GM21786 (cell line): ENCODE data around the gene MTFR1L.
"Not testable (repeated sequence)": the region's sequence is repeated elsewhere in the genome, so short reads cannot be mapped to it uniquely, and the experiment has no call there.

Source experiments
- ATAC-seq: cut with Tn5 transposase; IDR thresholded peaks from one replicate; pipeline ENCODE4 v1.9.1; 2021; ENCODE audit not compliant: unreplicated experiment

The MTFR1L gene

DNA sequence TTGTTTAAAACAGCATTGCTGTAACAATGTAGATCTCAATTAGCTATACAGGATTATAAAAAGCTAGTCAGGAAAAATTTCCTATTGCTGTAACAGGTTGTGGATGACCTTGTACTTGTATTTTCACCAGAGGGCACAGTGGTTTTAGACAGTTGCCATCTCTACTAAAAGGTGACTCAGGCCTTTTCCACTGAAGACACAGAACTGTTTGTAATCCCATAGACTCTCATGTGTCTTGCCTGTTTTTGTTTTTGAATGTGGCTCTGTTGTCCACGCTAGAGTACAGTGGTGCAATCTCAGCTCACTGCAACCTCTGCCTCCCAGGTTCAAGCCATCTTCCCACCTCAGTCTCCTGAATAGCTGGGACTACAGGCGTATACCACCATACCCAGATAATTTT, 5.9 kb downstream of the MTFR1L start:
- no peak for ATAC-seq

DNA sequence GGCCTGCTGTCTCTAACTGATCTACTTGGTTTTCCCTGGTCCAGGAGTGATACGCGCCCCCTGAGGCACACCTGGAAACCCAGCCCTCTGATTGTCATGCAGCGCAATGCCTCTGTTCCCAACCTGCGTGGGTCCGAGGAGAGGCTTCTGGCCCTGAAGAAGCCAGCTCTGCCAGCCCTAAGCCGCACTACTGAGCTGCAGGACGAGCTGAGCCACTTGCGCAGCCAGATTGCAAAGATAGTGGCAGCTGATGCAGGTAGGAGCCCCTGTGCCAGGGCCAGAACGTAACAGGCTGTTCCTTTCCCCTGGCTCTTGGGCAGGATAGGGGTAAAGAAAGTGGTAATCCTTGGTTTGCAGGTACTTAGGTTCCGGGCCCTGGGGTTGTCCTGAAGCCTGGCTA, 6.8 kb downstream of the MTFR1L start:
- ATAC-seq, result no peak

- no peak for ATAC-seq
Measured at GRCh38 chr1:25828491-25828890, 8.7 kb downstream of the MTFR1L start.

DNA sequence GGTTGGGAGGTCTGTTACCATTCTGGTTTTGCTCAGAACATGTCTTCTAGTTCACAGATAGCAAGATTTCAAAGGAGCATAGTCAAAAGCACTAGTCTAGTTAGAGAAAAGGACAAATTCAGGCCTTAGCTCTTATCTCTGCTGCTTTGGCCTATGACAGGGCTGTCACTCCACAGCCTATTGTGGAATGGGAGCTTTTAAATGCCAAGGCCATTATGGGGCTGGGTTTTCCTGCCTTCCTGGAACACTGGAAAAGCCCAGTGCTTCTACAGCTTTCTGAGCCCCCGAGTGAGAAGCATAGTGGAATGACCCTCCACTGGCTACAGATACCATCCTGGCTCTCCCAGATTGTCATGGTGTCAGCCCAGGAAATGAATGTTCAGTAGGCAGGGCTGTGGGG, 9.3 kb downstream of the MTFR1L start:
- no peak for ATAC-seq

- ATAC-seq, result no peak
Measured at GRCh38 chr1:25831569-25832196, 11.9 kb downstream of the MTFR1L start.

- no peak for ATAC-seq
Measured at GRCh38 chr1:25832336-25833037, 12.7 kb downstream of the MTFR1L start.

GRCh38 chr1:25833158-25833557, 13.4 kb downstream of the MTFR1L start:
- ATAC-seq, result no peak

DNA sequence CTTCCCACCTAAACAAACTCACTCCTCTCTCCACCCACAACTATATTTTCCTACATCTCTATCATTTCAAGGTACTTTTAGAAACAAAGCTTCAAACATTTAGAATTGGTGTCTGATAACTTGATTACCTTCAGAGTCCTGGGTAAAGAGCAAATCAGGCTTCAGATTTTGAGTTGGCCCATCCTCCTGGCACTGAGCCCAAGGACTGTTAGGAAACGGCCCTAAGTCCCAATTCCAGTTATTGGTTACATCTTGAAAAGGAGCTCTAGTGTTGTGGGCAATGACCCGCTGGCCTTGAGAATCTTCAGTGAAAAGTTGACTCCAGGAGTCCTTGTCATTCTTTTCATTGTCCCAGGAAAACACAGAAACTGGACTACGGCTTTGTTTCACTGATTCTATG, 15.1 kb downstream of the MTFR1L start:
- no peak for ATAC-seq

GRCh38 chr1:25836695-25837094, 16.9 kb downstream of the MTFR1L start:
- ATAC-seq, result no peak

DNA sequence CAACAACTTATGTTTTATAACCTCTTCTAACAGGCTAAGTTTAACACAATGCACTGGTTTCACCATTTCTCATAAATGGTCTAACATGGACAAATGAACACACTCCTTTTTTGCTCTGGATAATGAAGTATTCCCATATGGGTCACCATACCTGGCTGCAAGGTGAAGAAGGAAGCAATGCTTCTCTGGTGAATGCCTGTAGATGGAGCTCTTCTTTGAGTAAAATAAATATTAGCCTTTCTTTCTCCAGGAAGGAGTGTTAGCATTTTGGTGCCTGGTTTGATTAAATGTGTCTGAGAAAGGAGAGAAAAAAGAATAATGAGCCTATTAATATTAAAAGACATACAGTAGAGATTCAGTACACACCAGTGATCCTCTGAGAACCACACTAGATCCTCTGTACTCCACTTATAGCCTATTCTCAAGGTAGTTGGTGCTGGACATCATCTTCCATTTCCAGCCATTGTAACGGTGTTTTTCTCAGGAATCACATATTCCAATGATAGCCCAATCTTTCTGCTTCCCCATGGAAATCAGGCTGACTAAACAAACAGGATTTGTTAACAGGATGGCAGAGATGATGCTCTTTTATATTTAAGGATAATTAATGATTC, 17.6 kb downstream of the MTFR1L start:
- ATAC-seq, result no peak

- ATAC-seq, result not testable (repeated sequence)
Measured at GRCh38 chr1:25839808-25840207, 20.1 kb downstream of the MTFR1L start.

- ATAC-seq, result no peak
Measured at GRCh38 chr1:25843483-25843882, 23.7 kb downstream of the MTFR1L start.

DNA sequence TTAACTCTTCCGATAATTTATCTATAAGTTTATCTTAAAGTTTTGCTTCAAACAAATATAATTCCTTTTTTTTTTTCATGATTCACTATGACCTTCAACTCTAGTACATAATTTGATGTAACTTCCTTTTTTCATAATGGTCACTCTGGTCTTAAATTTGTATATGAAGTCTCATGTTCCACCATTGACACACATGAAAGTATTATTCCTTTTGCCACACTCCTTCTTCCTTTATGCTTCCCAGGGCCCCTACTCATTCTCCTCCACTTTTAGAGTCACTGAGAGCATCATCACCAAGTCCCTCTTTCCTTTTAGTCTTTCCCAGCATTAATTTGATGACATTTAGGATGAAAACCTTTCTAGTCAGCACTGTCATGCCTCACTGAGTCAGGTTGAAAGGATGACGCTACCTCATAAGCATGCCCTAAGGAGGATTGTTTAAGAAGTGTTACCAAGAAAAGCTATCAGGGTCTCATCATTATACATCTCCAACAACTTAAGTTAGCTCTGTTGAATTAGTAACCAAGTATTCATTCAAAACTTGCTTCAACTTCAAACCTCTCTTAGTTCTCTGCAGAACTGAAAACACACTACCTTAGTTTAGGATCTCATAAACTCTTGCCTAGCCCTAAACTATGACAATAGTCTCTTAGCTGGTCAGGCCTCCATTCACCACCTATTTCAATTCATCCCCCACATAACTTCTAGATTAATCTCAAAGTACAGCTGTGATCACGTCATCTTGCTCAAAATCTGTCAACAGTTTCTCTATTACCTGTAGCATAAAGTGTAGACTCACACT, 25.0 kb downstream of the MTFR1L start:
- no peak for ATAC-seq

DNA sequence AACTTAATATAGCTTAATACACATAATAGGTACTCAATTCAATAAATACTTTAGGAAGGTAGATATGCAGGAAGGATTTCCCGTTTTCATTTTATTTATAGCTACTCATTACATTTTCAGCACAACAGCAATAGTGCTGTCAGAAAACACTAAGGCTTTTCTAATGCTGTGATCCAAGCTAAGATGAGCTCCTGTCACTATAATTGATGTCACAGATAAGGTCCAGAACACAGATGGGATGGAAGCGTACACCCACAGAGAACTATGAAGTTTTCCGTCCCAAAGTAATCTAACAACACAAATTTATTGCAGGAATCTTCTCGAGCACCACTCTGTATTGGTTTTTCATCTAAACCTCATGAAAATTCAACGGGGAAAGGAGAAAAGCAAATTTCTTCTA, 25.9 kb downstream of the MTFR1L start:
- no peak for ATAC-seq

DNA sequence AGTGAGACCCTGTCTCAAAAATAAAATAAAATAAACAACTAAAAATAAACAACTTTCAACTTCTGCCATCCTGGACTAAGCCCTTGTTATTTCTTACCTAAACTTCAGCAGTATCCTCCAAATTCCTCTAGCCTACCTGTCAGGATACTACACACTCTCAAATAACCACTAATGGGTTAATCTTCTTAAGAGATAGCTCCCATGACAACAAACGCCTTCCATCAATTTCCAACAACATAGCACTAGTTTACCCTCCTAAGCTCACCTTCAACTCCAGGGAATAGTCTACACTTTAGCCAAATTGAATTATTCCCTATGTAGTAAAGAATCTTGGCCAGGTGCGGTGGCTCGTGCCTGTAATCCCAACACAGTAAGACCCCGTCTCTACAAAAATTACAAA, 28.2 kb downstream of the MTFR1L start:
- ATAC-seq, result no peak

DNA sequence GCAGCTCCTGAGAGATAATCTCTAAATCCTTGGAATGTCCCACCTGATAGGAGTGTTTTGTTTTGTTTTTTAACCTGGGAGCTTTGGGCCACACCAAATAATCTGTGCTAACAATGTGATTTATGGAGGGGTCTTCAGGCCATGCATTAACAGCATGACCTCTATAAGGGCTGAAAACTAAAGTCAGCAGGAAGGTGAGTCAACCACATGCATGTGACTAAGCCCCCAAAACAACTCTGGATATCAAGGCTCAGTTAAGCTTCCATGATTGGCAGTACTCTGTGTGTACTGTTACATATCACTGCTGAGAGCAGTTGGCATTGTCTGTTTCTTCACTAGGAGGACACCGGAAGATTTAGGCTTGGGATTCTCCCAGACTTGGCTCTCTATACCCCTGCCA, 28.8 kb downstream of the MTFR1L start:
- ATAC-seq, result no peak

DNA sequence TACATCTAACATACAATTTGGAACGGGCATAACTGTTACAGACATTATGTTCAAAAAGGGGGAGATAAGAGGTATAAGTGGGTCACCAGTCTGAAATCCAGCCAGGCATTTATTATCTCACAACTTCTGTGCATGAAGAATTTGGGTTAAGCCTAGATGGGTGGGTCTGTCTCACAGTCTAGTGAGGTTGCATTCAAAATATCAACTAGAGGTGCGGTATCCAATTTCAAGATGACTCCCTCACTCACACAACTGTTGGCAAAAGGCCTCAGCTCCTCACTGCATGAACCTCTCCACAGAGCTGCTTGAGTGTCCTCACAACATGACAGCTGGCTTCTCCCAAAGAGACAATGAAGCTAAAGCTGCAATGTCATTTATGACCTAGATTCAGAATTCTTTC, 34.8 kb downstream of the MTFR1L start:
- no peak for ATAC-seq

DNA sequence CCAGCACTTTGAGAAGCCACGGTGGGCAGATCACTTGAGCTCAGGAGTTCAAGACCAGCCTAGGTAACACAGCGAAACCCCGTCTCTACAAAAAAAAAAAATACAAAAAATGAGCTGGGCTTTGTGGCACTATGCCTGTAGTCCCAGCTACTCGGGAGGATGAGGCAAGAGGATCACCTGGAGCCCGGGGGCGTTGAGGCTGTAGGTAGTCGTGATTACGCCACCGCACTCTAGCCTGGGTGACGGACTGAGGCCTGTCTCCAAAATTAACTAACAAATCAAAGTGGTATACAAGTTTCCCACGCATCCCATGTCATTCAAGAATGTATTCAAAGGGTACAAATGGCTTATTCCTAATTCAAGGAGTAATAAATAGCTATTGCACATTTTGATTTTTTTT, 37.1 kb downstream of the MTFR1L start:
- ATAC-seq, result no peak

- no peak for ATAC-seq
Measured at GRCh38 chr1:25858494-25858893, 38.7 kb downstream of the MTFR1L start.

- ATAC-seq, result no peak
Measured at GRCh38 chr1:25858906-25859789, 39.4 kb downstream of the MTFR1L start, which contains the start of gene AUNIP. TSS of gene AUNIP (minus strand) at chr1:25859457. CDS start at chr1:25859357, 100 bp downstream.
